Ishikawa (cell line): ENCODE results near the gene ARHGAP26.

Experiments used
- CEBPB ChIP-seq: IDR thresholded peaks from 2 replicates; pipeline ENCODE4 v1.6.1; 2012
- CREB1 ChIP-seq: IDR thresholded peaks from 2 replicates; pipeline ENCODE4 v1.6.1; 2012; ENCODE audit warnings: low read depth
- EGR1 ChIP-seq: IDR thresholded peaks from 2 replicates; pipeline ENCODE4 v1.6.1; 2012
- EP300 ChIP-seq: IDR thresholded peaks from 2 replicates; pipeline ENCODE4 v1.6.1; 2012; ENCODE audit warnings: borderline replicate concordance
- FOXM1 ChIP-seq: IDR thresholded peaks from 2 replicates; pipeline ENCODE4 v1.6.1; 2012; ENCODE audit warnings: low read depth, borderline replicate concordance
- NFIC ChIP-seq: IDR thresholded peaks from 2 replicates; pipeline ENCODE4 v1.6.1; 2012
- RAD21 ChIP-seq: IDR thresholded peaks from 2 replicates; pipeline ENCODE4 v1.6.1; 2012; ENCODE audit warnings: low read depth
- TAF1 ChIP-seq: IDR thresholded peaks from 2 replicates; pipeline ENCODE4 v1.6.1; 2012; ENCODE audit warnings: low read depth, mild to moderate bottlenecking
- TCF12 ChIP-seq: IDR thresholded peaks from 2 replicates; pipeline ENCODE4 v1.6.1; 2012; ENCODE audit warnings: low read depth
- TEAD4 ChIP-seq: IDR thresholded peaks from 2 replicates; pipeline ENCODE4 v1.6.1; 2012
- YY1 ChIP-seq: IDR thresholded peaks from 2 replicates; pipeline ENCODE4 v1.6.1; 2012; ENCODE audit warnings: low read depth
- ZBTB7A ChIP-seq: IDR thresholded peaks from 2 replicates; pipeline ENCODE4 v1.6.1; 2012; ENCODE audit warnings: low read depth
- TF ChIP-seq, protein P1 (sequence below): IDR thresholded peaks from 2 replicates; pipeline ENCODE4 v1.6.1; 2012
- TF ChIP-seq, protein P2 (sequence below): IDR thresholded peaks from 2 replicates; pipeline ENCODE4 v1.6.1; 2012; ENCODE audit warnings: low read depth, mild to moderate bottlenecking
- TF ChIP-seq, protein P3 (sequence below): IDR thresholded peaks from 2 replicates; pipeline ENCODE4 v1.6.1; 2012

Gene ARHGAP26

DNA sequence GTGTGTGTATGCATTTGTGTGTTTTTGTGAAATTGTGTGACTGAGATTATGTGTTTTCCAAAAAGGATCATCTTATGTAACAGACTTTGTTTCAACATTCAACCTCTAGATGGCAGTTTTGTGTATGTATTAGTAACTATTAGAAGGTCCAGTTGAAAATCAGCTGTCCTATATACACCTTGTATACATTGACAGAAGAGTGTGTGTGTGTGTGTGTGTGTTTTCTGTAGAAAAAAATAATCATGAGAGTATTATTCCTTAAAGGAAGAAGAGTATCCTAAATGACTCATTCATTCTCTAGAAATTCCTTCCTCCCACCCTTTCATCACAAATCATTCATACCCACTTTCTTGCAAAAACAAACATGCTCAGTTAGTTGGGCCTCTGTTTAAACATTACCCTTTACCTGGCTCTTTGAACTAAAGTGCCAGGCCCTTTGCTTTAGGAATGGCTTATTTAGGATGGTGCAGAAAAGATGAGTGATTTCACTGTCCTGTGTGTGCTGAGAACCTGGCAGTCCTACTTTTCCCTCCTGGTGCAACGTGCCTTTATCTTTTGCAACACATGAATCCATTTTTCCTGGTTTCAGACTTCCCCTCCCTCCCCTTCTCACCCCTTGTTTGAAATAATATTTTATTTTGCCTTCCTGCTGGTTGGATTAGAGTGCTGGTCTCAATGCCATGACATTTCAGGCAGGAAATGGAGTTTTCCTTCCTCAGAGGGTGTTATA, 152.2 kb downstream of the ARHGAP26 start:
- TF ChIP-seq RAD21, result peak; percentile 58
- TF ChIP-seq, protein P1, sequence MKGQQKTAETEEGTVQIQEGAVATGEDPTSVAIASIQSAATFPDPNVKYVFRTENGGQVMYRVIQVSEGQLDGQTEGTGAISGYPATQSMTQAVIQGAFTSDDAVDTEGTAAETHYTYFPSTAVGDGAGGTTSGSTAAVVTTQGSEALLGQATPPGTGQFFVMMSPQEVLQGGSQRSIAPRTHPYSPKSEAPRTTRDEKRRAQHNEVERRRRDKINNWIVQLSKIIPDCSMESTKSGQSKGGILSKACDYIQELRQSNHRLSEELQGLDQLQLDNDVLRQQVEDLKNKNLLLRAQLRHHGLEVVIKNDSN, result no peak
- TF ChIP-seq TCF12, result no peak
- no peak for TF ChIP-seq CEBPB
- no peak for TF ChIP-seq ZBTB7A
- TF ChIP-seq EGR1, result no peak

DNA sequence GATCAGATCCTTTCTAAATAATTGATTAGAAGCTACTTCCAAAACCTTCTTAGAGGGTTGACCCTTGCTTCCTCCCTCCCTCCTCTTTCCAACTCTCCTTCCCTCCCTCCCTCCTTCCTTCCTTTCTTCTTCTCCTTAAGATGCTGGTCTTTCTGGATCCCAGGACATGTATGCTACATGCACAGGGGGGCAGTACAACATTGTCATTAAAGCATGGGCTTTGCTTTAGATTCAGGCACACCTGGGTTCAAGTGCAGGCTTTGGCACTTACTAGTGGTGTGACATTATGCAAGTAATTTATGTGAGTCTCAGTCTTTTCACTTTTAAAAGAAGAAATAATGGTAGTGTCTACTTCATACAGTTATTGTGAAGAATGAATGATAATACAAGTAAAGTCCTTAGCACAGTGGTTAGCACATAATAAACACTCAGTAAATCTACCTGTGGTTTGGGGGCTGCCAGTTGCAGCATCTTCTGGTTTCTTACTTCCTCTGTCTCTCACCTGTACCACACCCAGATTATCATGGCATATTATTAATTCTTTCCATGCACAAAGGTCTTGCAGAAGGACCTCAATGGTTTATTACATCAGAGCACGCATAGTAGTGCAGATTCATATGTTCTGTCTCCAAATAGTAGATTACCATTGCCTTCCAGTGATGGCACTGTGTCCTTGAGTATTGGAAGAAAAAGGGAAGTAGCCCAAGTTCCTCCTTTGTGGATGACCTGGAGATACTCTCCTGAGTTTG, 154.1 kb downstream of the ARHGAP26 start:
- no peak; the same call in 1 of the 2 replicates for TF ChIP-seq RAD21
- no peak for TF ChIP-seq NFIC
- no peak for TF ChIP-seq TAF1
- TF ChIP-seq, protein P2, sequence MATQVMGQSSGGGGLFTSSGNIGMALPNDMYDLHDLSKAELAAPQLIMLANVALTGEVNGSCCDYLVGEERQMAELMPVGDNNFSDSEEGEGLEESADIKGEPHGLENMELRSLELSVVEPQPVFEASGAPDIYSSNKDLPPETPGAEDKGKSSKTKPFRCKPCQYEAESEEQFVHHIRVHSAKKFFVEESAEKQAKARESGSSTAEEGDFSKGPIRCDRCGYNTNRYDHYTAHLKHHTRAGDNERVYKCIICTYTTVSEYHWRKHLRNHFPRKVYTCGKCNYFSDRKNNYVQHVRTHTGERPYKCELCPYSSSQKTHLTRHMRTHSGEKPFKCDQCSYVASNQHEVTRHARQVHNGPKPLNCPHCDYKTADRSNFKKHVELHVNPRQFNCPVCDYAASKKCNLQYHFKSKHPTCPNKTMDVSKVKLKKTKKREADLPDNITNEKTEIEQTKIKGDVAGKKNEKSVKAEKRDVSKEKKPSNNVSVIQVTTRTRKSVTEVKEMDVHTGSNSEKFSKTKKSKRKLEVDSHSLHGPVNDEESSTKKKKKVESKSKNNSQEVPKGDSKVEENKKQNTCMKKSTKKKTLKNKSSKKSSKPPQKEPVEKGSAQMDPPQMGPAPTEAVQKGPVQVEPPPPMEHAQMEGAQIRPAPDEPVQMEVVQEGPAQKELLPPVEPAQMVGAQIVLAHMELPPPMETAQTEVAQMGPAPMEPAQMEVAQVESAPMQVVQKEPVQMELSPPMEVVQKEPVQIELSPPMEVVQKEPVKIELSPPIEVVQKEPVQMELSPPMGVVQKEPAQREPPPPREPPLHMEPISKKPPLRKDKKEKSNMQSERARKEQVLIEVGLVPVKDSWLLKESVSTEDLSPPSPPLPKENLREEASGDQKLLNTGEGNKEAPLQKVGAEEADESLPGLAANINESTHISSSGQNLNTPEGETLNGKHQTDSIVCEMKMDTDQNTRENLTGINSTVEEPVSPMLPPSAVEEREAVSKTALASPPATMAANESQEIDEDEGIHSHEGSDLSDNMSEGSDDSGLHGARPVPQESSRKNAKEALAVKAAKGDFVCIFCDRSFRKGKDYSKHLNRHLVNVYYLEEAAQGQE, result no peak

DNA sequence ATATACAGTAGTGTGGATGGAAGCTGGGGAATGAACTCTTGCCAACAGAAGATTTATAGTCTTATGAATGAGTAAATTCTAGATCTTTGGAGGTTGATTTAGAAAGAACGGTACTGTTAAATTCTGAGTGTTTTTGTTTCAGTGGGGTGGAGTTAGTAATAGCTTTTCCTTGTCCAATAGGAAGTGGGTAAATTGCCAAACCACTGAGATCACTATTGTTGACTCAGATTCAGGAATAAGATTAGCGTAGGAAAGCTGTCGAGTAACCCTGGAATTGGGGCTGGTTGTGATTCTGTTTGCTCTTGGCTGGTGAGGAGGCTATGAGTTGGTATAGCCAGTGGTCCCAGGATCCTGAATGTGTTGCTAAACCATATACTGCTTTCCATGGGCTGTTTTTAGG, 155.6 kb downstream of the ARHGAP26 start:
- TF ChIP-seq NFIC, result no peak
- TF ChIP-seq TCF12, result no peak
- no peak for TF ChIP-seq RAD21
- TF ChIP-seq CEBPB, result no peak
- no peak for TF ChIP-seq YY1
- TF ChIP-seq CREB1, result no peak
- TF ChIP-seq EP300, result no peak
- TF ChIP-seq, protein P1, result no peak
- no peak for TF ChIP-seq EGR1
- TF ChIP-seq TEAD4, result no peak
- no peak for TF ChIP-seq TAF1

DNA sequence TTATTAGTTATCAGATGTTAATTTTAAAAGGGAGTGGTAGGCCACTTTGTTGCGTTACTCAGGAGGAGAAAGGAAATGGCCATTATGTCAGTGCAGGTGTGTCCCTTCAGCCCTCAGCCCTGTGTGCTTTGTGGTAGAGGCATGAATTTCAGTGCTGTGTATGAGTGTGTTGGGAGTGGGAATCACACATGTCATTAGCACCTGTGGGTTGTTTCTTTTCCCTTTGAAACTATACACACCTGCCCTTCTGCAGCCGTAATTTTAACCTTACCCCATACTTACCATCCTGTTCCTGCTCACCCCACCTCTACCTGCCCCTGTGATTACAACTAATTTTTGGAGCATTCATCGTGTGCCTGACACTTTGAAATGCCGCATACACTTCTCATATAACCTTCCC, 156.4 kb downstream of the ARHGAP26 start:
- TF ChIP-seq RAD21 (no peak), FOXM1 (no peak), NFIC (no peak), ZBTB7A (no peak), CREB1 (no peak)
- TF ChIP-seq, protein P3, sequence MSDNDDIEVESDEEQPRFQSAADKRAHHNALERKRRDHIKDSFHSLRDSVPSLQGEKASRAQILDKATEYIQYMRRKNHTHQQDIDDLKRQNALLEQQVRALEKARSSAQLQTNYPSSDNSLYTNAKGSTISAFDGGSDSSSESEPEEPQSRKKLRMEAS, result no peak
- TF ChIP-seq, protein P1, result no peak

DNA sequence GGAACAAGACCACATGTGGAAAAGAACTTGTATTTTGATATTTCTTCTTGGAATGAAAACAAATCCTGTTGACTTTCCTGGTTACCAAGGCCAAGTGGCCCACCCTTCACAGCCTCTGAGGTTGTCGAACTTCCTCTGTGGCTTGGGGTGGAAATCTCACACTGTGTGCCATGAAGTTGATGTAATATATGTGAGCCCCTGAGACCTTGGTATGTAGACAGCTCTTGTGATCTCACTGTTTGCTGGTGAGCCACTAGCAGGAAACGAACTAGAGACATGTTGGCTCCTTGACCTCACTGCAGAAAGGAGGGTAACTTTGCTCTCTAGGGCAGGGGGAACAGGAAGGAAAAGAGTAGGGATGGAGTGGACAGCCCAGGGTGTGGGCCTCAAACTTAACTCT, 159.4 kb downstream of the ARHGAP26 start:
- no peak for TF ChIP-seq YY1
- no peak for TF ChIP-seq EGR1
- TF ChIP-seq FOXM1, result no peak
- TF ChIP-seq ZBTB7A, result no peak
- no peak for TF ChIP-seq CREB1
- no peak for TF ChIP-seq TCF12
- TF ChIP-seq TEAD4, result no peak
- no peak for TF ChIP-seq NFIC
- no peak for TF ChIP-seq CEBPB
- no peak for TF ChIP-seq TAF1

DNA sequence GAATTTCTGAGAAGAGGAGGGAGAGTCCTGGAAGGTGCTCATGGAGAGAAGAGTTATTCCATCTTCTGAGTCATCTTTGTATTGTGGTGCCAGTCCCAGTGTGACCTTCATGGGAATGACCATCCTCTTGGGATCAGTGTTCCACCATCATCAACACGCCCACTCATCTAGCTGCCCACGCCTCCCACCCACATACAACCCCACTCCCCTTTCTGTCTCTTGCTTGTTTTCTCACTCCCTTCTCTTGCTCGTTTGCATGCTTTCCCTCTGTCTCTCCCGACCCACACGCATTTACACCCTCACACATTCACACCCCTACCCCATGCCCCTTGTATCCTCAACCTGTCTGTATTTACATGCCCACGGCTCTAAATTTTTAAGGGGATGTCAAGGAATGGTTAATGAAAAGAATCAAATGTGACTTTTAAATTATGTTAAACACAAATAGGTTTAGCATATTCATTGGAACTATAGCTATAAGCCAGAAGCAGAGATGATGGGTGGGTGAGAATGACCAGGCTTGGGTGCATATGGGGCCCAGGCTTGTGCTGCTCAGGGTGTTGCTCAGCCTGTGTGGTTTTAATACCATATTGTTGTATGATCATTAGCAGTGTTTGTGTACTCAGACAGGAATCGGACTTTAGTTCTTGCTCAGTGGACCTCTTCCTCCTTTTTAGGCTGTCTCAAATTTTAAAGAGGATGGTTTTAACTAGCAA, 160.4 kb downstream of the ARHGAP26 start:
- TF ChIP-seq ZBTB7A, result no peak
- no peak for TF ChIP-seq EP300
- TF ChIP-seq, protein P2, result no peak
- no peak for TF ChIP-seq EGR1
- no peak for TF ChIP-seq RAD21
- no peak for TF ChIP-seq TAF1
- TF ChIP-seq NFIC, result no peak
- TF ChIP-seq, protein P1, result no peak
- TF ChIP-seq, protein P3, result no peak
- no peak for TF ChIP-seq CEBPB
- TF ChIP-seq CREB1, result no peak
- no peak for TF ChIP-seq YY1
- no peak for TF ChIP-seq TCF12
